KMS-11 (cell line): ENCODE data around the gene HYAL1.
"Not testable (repeated sequence)": the region's sequence is repeated elsewhere in the genome, so short reads cannot be mapped to it uniquely, and the experiment has no call there.

Source experiments
- H2AFZ ChIP-seq: fragments of 200-600 bp; sonication (generic); 2 replicates; pipeline ENCODE4 v1.6.1; 2016; ENCODE audit warnings: antibody characterized with exemption, mixed run types, low read depth
- H3K27ac ChIP-seq: fragments of 200-600 bp; sonication (generic); 2 replicates; pipeline ENCODE4 v1.6.1; 2016; ENCODE audit warnings: mild to moderate bottlenecking, mixed run types
- H3K27me3 ChIP-seq: fragments of 200-600 bp; sonication (generic); 2 replicates; pipeline ENCODE4 v1.6.1; 2017; ENCODE audit warnings: mild to moderate bottlenecking, low read depth, mixed run types, moderate library complexity; ENCODE audit not compliant: insufficient read depth
- H3K36me3 ChIP-seq: fragments of 200-600 bp; sonication (generic); 2 replicates; pipeline ENCODE4 v1.6.1; 2017; ENCODE audit warnings: mild to moderate bottlenecking, mixed run types; ENCODE audit not compliant: insufficient read depth
- H3K4me1 ChIP-seq: fragments of 200-600 bp; sonication (generic); 2 replicates; pipeline ENCODE4 v1.6.1; 2016; ENCODE audit warnings: mild to moderate bottlenecking, low read depth, mixed run types; ENCODE audit not compliant: poor library complexity, severe bottlenecking
- H3K4me2 ChIP-seq: fragments of 200-600 bp; sonication (generic); 2 replicates; pipeline ENCODE4 v1.7.0; 2016; ENCODE audit warnings: mild to moderate bottlenecking, mixed run types
- H3K4me3 ChIP-seq: fragments of 200-600 bp; sonication (generic); IDR thresholded peaks from 2 replicates; pipeline ENCODE4 v1.6.1; 2017; ENCODE audit warnings: low read depth, low read length, mixed read lengths; ENCODE audit not compliant: insufficient read depth
- H3K79me2 ChIP-seq: fragments of 200-600 bp; sonication (generic); 2 replicates; pipeline ENCODE4 v1.6.1; 2016; ENCODE audit warnings: low read depth, mixed run types; ENCODE audit not compliant: insufficient read depth
- H3K9ac ChIP-seq: fragments of 200-600 bp; sonication (generic); 2 replicates; pipeline ENCODE4 v1.6.1; 2016; ENCODE audit warnings: mild to moderate bottlenecking, mixed run types
- H4K20me1 ChIP-seq: fragments of 200-600 bp; sonication (generic); 2 replicates; pipeline ENCODE4 v1.6.1; 2016; ENCODE audit warnings: mild to moderate bottlenecking, mixed run types; ENCODE audit not compliant: insufficient read depth
- TF ChIP-seq, protein P1 (sequence below): fragments of 200-600 bp; sonication (generic); conservative IDR thresholded peaks from 2 replicates; pipeline ENCODE4 v1.6.1; 2017; ENCODE audit warnings: low read depth, mild to moderate bottlenecking, antibody characterized with exemption, low read length, moderate library complexity, mixed read lengths

The HYAL1 gene

DNA sequence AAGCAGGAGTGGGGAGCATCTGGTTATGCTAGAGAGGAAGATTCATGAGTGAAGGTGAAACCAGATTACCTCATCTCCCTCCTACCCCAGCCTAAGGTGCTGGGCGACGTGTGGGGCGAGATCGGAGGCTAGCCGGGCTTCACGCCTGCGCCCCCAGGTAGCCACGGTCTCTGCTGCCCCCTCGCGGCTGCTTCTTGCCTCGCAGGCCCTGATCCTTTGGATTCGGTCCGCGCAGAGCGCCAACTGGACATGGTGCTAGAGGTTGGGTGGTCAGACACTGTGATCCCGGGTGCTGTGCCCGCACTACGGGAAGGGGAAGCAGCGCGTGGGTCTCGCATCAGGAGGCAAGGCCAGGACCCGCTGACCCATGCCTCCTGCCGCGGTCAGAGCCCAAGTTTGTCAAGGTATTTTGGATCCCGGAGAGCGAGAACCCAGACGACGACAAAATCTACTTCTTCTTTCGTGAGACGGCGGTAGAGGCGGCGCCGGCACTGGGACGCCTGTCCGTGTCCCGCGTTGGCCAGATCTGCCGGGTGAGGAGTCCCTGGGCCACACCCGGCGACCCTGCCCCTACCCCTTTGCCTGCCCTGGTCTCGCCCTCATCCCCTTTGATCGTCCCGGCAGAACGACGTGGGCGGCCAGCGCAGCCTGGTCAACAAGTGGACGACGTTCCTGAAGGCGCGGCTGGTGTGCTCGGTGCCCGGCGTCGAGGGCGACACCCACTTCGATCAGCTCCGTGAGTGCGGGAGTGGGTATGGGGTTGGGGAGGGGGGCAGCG, 30.3 kb downstream of the HYAL1 start:
- Histone ChIP-seq H3K27ac (no peak overlapping the region), H2AFZ (no peak overlapping the region; the same call in 1 of the 2 replicates), H3K4me2 (peak overlapping the region; percentile 48; the same call in 1 of the 2 replicates), H3K36me3 (no peaks in the 10 kb centered on the region), H3K9ac (no peak overlapping the region), H3K4me1 (no peaks in the 10 kb centered on the region), H3K27me3 (peaks cover 13% of the 10 kb centered on the region; the same call in 1 of the 2 replicates), H3K79me2 (no peaks in the 10 kb centered on the region), H3K4me3 (no peak overlapping the region), H4K20me1 (no peaks in the 10 kb centered on the region)
- TF ChIP-seq, protein P1, sequence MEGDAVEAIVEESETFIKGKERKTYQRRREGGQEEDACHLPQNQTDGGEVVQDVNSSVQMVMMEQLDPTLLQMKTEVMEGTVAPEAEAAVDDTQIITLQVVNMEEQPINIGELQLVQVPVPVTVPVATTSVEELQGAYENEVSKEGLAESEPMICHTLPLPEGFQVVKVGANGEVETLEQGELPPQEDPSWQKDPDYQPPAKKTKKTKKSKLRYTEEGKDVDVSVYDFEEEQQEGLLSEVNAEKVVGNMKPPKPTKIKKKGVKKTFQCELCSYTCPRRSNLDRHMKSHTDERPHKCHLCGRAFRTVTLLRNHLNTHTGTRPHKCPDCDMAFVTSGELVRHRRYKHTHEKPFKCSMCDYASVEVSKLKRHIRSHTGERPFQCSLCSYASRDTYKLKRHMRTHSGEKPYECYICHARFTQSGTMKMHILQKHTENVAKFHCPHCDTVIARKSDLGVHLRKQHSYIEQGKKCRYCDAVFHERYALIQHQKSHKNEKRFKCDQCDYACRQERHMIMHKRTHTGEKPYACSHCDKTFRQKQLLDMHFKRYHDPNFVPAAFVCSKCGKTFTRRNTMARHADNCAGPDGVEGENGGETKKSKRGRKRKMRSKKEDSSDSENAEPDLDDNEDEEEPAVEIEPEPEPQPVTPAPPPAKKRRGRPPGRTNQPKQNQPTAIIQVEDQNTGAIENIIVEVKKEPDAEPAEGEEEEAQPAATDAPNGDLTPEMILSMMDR: peak; percentile 72

DNA sequence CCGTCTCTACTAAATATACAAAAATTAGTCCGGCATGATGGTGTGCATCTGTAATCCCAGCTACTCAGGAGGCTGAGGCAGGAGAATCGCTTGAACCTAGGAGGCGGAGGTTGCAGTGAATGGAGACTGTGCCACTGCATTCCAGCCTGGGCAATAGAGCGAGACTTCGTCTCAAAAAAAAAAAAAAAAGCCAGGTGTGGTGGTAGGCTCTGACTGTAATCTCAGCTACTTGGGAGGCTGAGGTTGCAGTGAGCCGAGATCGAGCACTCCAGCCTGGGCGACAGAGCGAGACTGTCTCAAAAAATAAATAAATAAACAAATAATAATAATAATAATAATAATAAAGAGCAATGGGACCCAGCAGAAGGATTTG, 30.9 kb downstream of the HYAL1 start:
- H3K4me2 ChIP-seq, H3K4me3 ChIP-seq, H2AFZ ChIP-seq, H3K9ac ChIP-seq, H3K79me2 ChIP-seq, H4K20me1 ChIP-seq, H3K4me1 ChIP-seq, H3K27ac ChIP-seq, H3K36me3 ChIP-seq: not testable (repeated sequence)
- peaks cover 18% of the 10 kb centered on the region; the same call in 1 of the 2 replicates for H3K27me3 ChIP-seq

DNA sequence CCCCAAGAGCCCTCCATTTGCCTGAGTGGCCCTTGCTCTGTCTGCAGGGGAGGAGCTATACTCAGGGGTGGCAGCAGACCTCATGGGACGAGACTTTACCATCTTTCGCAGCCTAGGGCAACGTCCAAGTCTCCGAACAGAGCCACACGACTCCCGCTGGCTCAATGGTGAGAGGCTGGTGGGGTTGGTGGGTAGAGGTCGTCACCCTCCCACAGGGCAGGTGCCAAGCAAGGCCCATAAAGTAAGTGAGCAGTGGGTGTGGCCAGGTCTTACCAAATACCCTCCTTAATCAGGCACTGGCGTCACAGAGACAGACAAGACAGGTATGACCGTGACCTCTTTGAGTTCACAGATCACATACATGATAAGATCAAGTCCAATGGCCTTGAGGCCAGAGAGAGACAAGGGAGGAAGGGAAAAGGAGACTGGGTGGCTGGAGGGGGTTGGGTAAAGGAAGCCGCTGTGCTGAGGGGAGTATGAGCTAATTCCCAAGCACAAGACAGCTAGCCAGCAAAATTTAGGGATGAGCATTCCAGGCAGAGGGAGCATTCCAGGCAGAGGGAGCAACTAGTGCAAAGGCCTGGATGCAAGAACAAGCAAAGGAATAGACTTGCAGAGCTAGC, 31.9 kb downstream of the HYAL1 start:
- H2AFZ ChIP-seq: no peak overlapping the region
- H3K27ac ChIP-seq: no peak overlapping the region
- H3K4me2 ChIP-seq: no peak overlapping the region
- no peaks in the 10 kb centered on the region for H3K36me3 ChIP-seq
- H3K27me3 ChIP-seq: peaks cover 26% of the 10 kb centered on the region; the same call in 1 of the 2 replicates
- TF ChIP-seq, protein P1: no peak
- H3K79me2 ChIP-seq: no peaks in the 10 kb centered on the region
- H3K9ac ChIP-seq: no peak overlapping the region
- H3K4me3 ChIP-seq: no peak overlapping the region
- no peaks in the 10 kb centered on the region for H4K20me1 ChIP-seq
- H3K4me1 ChIP-seq: no peaks in the 10 kb centered on the region

DNA sequence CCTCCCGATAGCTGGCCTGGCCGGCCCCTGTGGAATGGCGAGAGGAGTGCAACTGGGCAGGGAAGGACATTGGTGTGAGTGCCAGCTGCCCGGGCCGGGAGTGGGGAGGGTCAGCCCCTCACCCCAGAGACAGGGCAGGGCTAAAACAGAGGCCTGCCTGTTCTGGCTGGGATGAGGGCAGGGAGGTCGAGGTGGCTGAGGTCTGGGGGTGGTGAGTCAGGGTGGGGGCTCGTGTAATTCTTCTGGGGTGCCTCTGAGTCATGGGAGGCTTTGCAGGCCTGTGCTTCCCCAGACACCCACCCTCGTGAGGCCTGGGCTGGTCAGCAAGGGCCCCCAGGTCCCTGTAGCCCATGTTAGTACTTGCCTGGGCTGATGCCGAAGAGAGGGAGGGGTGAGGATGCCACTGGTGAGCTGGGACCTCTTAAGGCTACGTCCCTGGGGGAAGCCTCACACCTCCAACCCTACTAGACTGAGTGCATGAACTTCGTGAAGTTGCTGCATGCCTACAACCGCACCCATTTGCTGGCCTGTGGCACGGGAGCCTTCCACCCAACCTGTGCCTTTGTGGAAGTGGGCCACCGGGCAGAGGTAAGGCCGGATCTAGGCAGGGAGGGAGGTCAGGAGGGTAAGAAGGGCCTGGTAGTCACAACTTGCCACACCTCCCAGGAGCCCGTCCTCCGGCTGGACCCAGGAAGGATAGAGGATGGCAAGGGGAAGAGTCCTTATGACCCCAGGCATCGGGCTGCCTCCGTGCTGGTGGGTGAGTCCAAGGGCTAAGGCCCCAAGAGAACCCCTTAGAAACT, 32.8 kb downstream of the HYAL1 start:
- Histone ChIP-seq H3K79me2 (no peaks in the 10 kb centered on the region), H4K20me1 (no peaks in the 10 kb centered on the region), H3K36me3 (no peaks in the 10 kb centered on the region), H3K27me3 (peaks cover 26% of the 10 kb centered on the region; the same call in 1 of the 2 replicates), H3K4me1 (no peaks in the 10 kb centered on the region), H3K9ac (no peak overlapping the region), H3K27ac (no peak overlapping the region), H3K4me2 (no peak overlapping the region), H2AFZ (no peak overlapping the region), H3K4me3 (no peak overlapping the region)
- TF ChIP-seq, protein P1: no peak
